K562 (cell line): ENCODE measurements around the gene KCNG1. TPM values are rescaled to one million over a fixed set of nuclear protein-coding genes. Genes with fewer than 3 reads are reported as not detected.

Experiments used
- ATAC-seq: fragments of 200-7000 bp; cut with Tn5 transposase; 3 replicates; pipeline ENCODE4 v1.9.1; 2020; ENCODE audit warnings: moderate library complexity
- BruUV-seq: library from RNA; stranded (reverse); fragments of 400-500 nt; replicated peaks from 2 replicates; lab custom pipeline; 2021; lab: Mats Ljungman, UMichigan
- CTCF ChIA-PET: fragments of 300-600 bp; formaldehyde crosslinking; extraction: SDS; loops from one replicate; lab custom pipeline; 2021; ENCODE audit warnings: low intra/inter-chr PET ratio; lab: Yijun Ruan, JAX
- POLR2A ChIA-PET: fragments of 300-600, 350-650 bp; sonication (Branson Sonifier 250); formaldehyde crosslinking; extraction: SDS; loops from one replicate; lab custom pipeline; 2021; ENCODE audit warnings: antibody characterized with exemption, inconsistent platforms; lab: Yijun Ruan, JAX
- DNase-seq, 4 experiments: peaks; one replicate each; pipeline versions ENCODE4 v3.0.0 to v3.0.0-alpha.2; 2011 to 2018; ENCODE audit warnings: low spot score in 3 of 4, mixed read lengths in 3 of 4; ENCODE audit errors: extremely low read depth in 1 of 4
- FAIRE-seq: peaks from 2 replicates; lab custom pipeline; 2011; peaks lifted over from hg19 to GRCh38; lab: Jason Lieb, UNC
- H2AFZ ChIP-seq: 2 replicates; pipeline ENCODE4 v1.6.0; 2011; ENCODE audit warnings: low read depth, low read length, control low read depth, inconsistent platforms
- H3K27ac ChIP-seq: fragments of 200-600 bp; 3 replicates; pipeline ENCODE4 v1.8.0; 2011; ENCODE audit warnings: low read depth, mild to moderate bottlenecking, control low read depth, inconsistent platforms, low read length, moderate library complexity, mixed read lengths; ENCODE audit errors: extremely low read depth
- H3K27me3 ChIP-seq, 2 experiments: fragments of 300-600 bp in 1 of 2; 2 replicates in 1 of 2; 3 replicates in 1 of 2; pipeline versions ENCODE4 v1.6.0 to v1.8.0; 2011; ENCODE audit warnings: inconsistent platforms in 2 of 2, low read length in 2 of 2, mild to moderate bottlenecking in 1 of 2, mixed read lengths in 1 of 2, moderate library complexity in 1 of 2; ENCODE audit not compliant: control insufficient read depth in 2 of 2, insufficient read depth in 2 of 2
- H3K36me3 ChIP-seq: fragments of 300-600 bp; 3 replicates; pipeline ENCODE4 v1.8.0; 2011; ENCODE audit warnings: mild to moderate bottlenecking, low read length, inconsistent platforms; ENCODE audit not compliant: control insufficient read depth, insufficient read depth
- H3K4me1 ChIP-seq, 2 experiments: fragments of 200-600 bp in 1 of 2; replicated peaks in 1 of 2; 2 replicates in 1 of 2; 3 replicates in 1 of 2; pipeline versions ENCODE4 v1.5.1 to v1.8.0; 2011; ENCODE audit warnings: inconsistent platforms in 2 of 2, low read length in 2 of 2, mild to moderate bottlenecking in 1 of 2, mixed read lengths in 1 of 2, moderate library complexity in 1 of 2; ENCODE audit not compliant: control insufficient read depth in 2 of 2, insufficient read depth in 2 of 2
- H3K4me2 ChIP-seq: 2 replicates; pipeline ENCODE4 v1.6.1; 2011; ENCODE audit warnings: low read length, control low read depth, inconsistent platforms, mixed read lengths; ENCODE audit not compliant: insufficient read depth
- H3K4me3 ChIP-seq: fragments of 200-600 bp; sonication (generic), shearing (Covaris generic); 2 replicates; pipeline ENCODE4 v1.5.1; 2016; ENCODE audit warnings: control low read depth, inconsistent platforms
- H3K79me2 ChIP-seq: fragments of 200-600 bp; 3 replicates; pipeline ENCODE4 v1.8.0; 2011; ENCODE audit warnings: low read length, inconsistent platforms; ENCODE audit not compliant: control insufficient read depth, insufficient read depth
- H3K9ac ChIP-seq, 2 experiments: 2 replicates each; pipeline versions ENCODE4 v1.6.0 to v1.6.1; 2011; ENCODE audit warnings: low read depth in 2 of 2, low read length in 2 of 2, control low read depth in 1 of 2, inconsistent platforms in 1 of 2, mild to moderate bottlenecking in 1 of 2, mixed read lengths in 1 of 2; ENCODE audit not compliant: insufficient read depth in 1 of 2
- H3K9me1 ChIP-seq: one replicate; pipeline ENCODE4 v1.6.0; 2011; ENCODE audit warnings: inconsistent platforms, mild to moderate bottlenecking, low read length, moderate library complexity; ENCODE audit not compliant: control insufficient read depth, insufficient read depth
- H3K9me3 ChIP-seq: replicated peaks from 2 replicates; pipeline ENCODE4 v1.5.1; 2011; ENCODE audit warnings: low read depth, low read length, inconsistent platforms; ENCODE audit not compliant: control insufficient read depth, insufficient read depth
- H4K20me1 ChIP-seq: replicated peaks from 2 replicates; pipeline ENCODE4 v1.6.1; 2011; ENCODE audit warnings: low read length, inconsistent platforms, mixed read lengths; ENCODE audit not compliant: control insufficient read depth, insufficient read depth
- FOXM1 ChIP-seq, 2 experiments: fragments of 450-650 bp in 1 of 2; sonication (generic) in 1 of 2; formaldehyde crosslinking in 1 of 2; IDR thresholded peaks; 2 replicates each; pipeline versions ENCODE4 v1.6.1 to v1.9.0; 2017 to 2022; ENCODE audit warnings: low read depth in 2 of 2, mild to moderate bottlenecking in 2 of 2, missing genetic modification reagents in 1 of 2, moderate library complexity in 1 of 2
- HNRNPK ChIP-seq: fragments of 200-400 bp; formaldehyde crosslinking; IDR thresholded peaks from one replicate; pipeline ENCODE4 v1.6.1; 2018; ENCODE audit warnings: mild to moderate bottlenecking, low read depth, low read length; ENCODE audit not compliant: poor library complexity, severe bottlenecking
- MEIS2 ChIP-seq: fragments of 450-650 bp; IDR thresholded peaks from 2 replicates; pipeline ENCODE4 v1.6.1; 2014; ENCODE audit warnings: mild to moderate bottlenecking; ENCODE audit not compliant: partially characterized antibody
- MYBL2 ChIP-seq, 2 experiments: fragments of 450-650 bp in 1 of 2; sonication (generic) in 1 of 2; formaldehyde crosslinking in 1 of 2; IDR thresholded peaks; 2 replicates each; pipeline versions ENCODE4 v1.6.1 to v1.8.1; 2017 to 2022; ENCODE audit warnings: borderline replicate concordance in 1 of 2, inconsistent platforms in 1 of 2, low read depth in 1 of 2, mild to moderate bottlenecking in 1 of 2, missing genetic modification reagents in 1 of 2, moderate library complexity in 1 of 2
- PBX2 ChIP-seq, 2 experiments: IDR thresholded peaks in 1 of 2; conservative IDR thresholded peaks in 1 of 2; 2 replicates each; pipeline ENCODE4 v1.6.1; 2016; ENCODE audit warnings: low read depth in 2 of 2, mild to moderate bottlenecking in 1 of 2, missing compliant biosample characterization in 1 of 2, missing genetic modification characterization in 1 of 2, moderate library complexity in 1 of 2
- TCF7L2 ChIP-seq: fragments of 150-350 bp; IDR thresholded peaks from 2 replicates; pipeline ENCODE4 v1.6.1; 2016; ENCODE audit warnings: low read depth, mild to moderate bottlenecking, low read length, moderate library complexity
- ZNF124 ChIP-seq: sonication (generic); formaldehyde crosslinking; IDR thresholded peaks from 2 replicates; pipeline ENCODE4 v1.8.1; 2022; ENCODE audit warnings: missing genetic modification reagents
- WGBS: fragments of 100-300 bp; shearing (Covaris generic); methylation state at CpG from one replicate; pipeline ENCODE4 v1.1.6; 2016; ENCODE audit warnings: low coverage, mixed read lengths; ENCODE audit not compliant: insufficient coverage; ENCODE audit errors: missing lambda C conversion rate; 5-methylcytosine and 5-hydroxymethylcytosine counted together
- in situ Hi-C: fragments of 300-500 bp; cut with MboI; formaldehyde crosslinking; loops from 4 replicates; pipeline ENCODE4 v1.15.0; 2018; ENCODE audit warnings: inconsistent platforms, mixed read lengths
- intact Hi-C: fragments of 100-400 bp; cut with micrococcal nuclease; formaldehyde crosslinking; loops from 2 replicates; pipeline ENCODE4 v1.14.2; 2022
- polyA plus RNA-seq, 8 experiments: library from polyadenylated mRNA; depleted of rRNA in 4 of 8; stranded (reverse) in 5 of 8; unstranded in 3 of 8; fragments of >200 nt; fragmentation: Nextera tagmentation in 2 of 8; fragmentation: Illumina TruSeq in 1 of 8; extraction: Ambion mirVana in 2 of 8; extraction: Trizol in 1 of 8; gene quantifications; 2 replicates each; pipeline versions ENCODE4 v1.2.1 to v1.2.3, GENCODE V29; 2011 to 2014; ENCODE audit warnings: inconsistent platforms in 1 of 8, missing spikeins in 1 of 8
- total RNA-seq, 7 experiments: library from RNA; depleted of rRNA in 6 of 7; stranded (reverse); fragments of >200 nt in 6 of 7; fragmentation: Illumina TruSeq in 2 of 7; extraction: Trizol in 2 of 7; gene quantifications; 2 replicates each; pipeline versions ENCODE4 v1.2.1 to v1.2.3, GENCODE V29; 2011 to 2021; ENCODE audit warnings: low replicate concordance in 1 of 7

Gene KCNG1
- total and polyA plus RNA-seq, 9 of the 15 experiments (the other 6 are each of a cell fraction or from before 2014, with no cell fraction given), result 0.06 to 1.5 (median 0.22) TPM; not detected in 2

- no TSS peak for BruUV-seq
- FAIRE-seq, result no peak
- TF ChIP-seq ZNF124 (no peak), HNRNPK (no peak), FOXM1 (IDR thresholded peaks at IDR 0.05; ENCODE audit: low read depth) (peak; percentile 64), FOXM1 (CRISPR knock-in tag; IDR thresholded peaks at IDR 0.05; ENCODE audit: low read depth) (no peak), TCF7L2 (no peak), PBX2 (CRISPR knock-in tag; IDR thresholded peaks at IDR 0.05; ENCODE audit: low read depth) (no peak), PBX2 (tag; conservative IDR thresholded peaks at IDR 0.05; ENCODE audit: low read depth) (peak; percentile 59), MEIS2 (peak; percentile 60), MYBL2 (IDR thresholded peaks at IDR 0.05; ENCODE audit: low read depth) (peak; percentile 60; the same call in 1 of the 2 replicates), MYBL2 (CRISPR knock-in tag; IDR thresholded peaks at IDR 0.05; ENCODE audit: borderline replicate concordance) (no peak)
Observed at GRCh38 chr20:50977066-50978021, 45.6 kb downstream of the KCNG1 start.

More at GRCh38 chr20:50977066-50978021, 45.6 kb downstream of the KCNG1 start:
- Histone ChIP-seq H3K27me3 (peaks cover 32 to 54% of the 10 kb centered on the region in 2 experiments), H3K36me3 (no peaks in the 10 kb centered on the region), H3K4me3 (no peak overlapping the region), H3K9me3 (no peaks in the 10 kb centered on the region), H3K9me1 (no peaks in the 10 kb centered on the region), H4K20me1 (no peaks in the 10 kb centered on the region; the same call in 1 of the 2 replicates), H3K4me1 (peaks cover 0 to 9% of the 10 kb centered on the region in 2 experiments; a peak in 3 of 5 replicates), H3K9ac (no peak overlapping the region), H3K4me2 (peak overlapping the region; percentile 34; the same call in 1 of the 2 replicates), H3K27ac (no peak overlapping the region), H3K79me2 (no peaks in the 10 kb centered on the region), H2AFZ (peak overlapping the region; percentile 42; the same call in 1 of the 2 replicates)
- ChIA-PET CTCF (no interaction called here), POLR2A (interaction anchor here (0.7 kb wide), 2 partner anchors 182 to 402 kb away, joined by 3 to 4 read pairs; no protein-coding TSS in a partner anchor)
- intact Hi-C loops (no loop called here), in situ Hi-C loops (loop anchor here (25.0 kb wide), 1 partner anchor 1110 kb away; no protein-coding TSS in a partner anchor)
- ATAC-seq (peak; percentile 32; the same call in 2 of the 3 replicates), DNase-seq (no peak)
- 4% methylated on average over 20 of the region's 20 CpGs for WGBS
